Cortex of kidney (tissue), 1 donor: Measurements from ENCODE around the gene FOLR3.
"Not testable (repeated sequence)": the region's sequence is repeated elsewhere in the genome, so short reads cannot be mapped to it uniquely, and the experiment has no call there.

Experiments used
- DNase-seq: peaks from one replicate; lab custom pipeline; 2025; lab: John Stamatoyannopoulos, UW

Gene FOLR3

DNA sequence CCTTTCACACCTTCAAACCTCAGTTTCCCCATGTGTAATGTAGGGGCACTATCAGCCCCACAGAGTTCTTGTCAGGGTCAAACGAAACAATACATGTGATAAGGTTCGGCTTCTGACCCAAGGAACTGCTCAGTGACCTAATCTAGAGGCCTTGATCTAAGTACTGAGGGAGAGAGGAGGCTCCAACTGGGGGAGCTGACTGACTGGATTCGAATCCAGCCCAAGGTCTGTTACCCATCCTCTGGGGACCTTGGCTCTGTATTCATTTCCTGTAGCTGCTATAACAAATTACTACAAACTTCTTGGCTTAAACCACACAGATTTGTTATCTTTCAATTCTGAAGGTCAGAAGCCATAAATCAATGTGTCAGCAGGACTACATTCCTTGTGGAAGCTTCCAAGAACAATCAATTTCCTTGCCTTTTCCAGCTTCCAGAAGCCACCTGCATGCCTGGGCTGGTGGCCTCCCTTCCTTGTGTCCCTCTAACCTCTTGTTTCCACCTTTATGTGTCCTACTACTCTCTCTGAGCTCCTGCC lies 12.3 kb upstream of the FOLR3 start:
- DNase-seq = no peak

DNA sequence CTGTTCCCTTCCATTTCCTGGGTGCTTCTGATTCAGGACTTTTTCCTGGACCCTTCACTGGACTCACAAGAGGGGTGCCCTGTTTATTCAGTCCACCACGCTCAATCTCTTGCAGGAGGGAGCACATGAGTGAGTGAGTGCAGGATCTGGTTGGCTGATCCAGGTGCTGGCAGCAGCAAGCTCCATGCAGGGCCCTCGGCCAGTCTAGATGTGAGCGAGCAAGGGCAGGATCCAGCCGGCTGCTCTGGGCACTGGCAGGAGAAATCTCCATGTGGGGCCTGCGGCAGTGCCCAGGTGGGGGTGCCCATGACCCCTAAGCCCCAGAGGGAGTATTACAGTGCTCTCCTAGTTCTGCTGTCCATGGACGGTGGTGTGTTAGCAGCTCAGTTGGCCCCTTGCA lies 11.5 kb upstream of the FOLR3 start:
- no peak for DNase-seq

DNA sequence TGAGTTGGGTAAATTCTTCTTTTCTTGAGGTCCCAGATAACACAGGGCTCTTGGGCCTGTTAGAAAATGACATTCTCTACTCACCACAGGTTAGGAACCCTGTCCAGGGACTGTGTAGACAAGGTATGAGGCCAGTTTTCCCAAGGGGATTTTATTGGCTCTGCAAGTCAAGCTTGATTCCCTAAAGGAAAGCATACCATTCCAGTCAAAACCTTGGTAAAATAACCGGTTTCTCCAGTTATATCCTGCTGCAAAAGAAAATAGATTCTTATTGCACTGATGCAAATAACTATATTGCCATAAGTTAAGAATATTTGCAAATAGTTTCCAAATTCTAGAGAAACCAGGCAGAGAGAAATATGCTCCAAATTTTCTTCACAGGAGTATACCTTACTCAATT lies 9.6 kb upstream of the FOLR3 start:
- no peak for DNase-seq

DNA sequence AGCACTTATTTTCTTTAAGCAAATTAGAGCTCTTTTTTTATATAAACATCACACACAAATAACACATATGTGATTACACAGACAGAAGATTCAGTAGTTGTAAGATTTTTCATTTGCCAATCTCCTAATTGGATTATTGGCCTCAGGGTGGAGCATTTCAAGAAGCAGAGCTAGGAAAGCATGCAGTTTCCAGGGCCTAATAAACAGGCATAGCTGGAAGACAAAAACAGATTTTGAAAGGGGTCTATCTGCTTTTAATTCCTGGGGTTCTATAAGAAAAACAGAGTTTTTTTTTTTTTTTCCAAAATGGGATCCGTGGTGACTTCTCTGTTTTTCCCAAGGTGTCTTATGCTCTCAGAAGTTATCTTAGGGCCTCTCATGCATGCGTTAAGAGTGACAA lies 7.6 kb upstream of the FOLR3 start:
- DNase-seq = no peak

DNA sequence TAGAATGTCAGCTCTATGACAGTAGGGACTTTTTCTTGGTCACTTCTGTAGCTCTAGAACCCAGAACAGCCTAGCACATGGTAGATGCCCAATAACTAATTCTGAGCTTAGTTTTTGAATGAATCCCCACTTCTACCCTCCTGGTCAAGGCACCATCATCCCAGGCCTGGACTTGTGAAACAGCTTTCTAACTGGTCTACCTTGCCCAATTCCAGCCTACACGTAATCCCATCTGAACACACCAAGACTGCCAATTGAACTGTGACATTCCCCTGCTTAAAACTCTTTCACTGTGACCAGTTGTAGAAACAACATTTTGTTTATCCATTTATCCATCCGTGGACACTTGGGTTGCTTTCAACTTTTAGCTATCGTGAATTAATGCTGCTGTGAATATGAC lies 6.1 kb upstream of the FOLR3 start:
- no peak for DNase-seq

DNA sequence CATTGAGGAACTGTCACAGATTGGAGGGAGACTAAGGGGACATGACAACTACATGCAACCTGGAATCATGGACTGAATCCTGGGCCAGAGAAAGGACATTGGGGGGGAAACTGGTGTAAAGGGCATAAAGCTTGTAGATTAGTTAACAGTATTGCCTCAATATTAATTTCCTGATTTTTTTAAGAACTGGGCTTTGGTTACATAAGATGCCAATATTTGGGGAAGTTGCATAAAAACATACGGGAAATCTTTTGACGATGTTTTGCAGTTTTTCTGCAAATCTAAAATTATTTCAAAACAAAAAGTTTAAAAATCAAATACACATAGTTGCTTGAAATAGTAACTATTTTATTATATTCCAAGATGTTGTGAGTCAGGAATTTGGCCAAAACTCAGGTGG lies 2.9 kb upstream of the FOLR3 start:
- no peak for DNase-seq

DNA sequence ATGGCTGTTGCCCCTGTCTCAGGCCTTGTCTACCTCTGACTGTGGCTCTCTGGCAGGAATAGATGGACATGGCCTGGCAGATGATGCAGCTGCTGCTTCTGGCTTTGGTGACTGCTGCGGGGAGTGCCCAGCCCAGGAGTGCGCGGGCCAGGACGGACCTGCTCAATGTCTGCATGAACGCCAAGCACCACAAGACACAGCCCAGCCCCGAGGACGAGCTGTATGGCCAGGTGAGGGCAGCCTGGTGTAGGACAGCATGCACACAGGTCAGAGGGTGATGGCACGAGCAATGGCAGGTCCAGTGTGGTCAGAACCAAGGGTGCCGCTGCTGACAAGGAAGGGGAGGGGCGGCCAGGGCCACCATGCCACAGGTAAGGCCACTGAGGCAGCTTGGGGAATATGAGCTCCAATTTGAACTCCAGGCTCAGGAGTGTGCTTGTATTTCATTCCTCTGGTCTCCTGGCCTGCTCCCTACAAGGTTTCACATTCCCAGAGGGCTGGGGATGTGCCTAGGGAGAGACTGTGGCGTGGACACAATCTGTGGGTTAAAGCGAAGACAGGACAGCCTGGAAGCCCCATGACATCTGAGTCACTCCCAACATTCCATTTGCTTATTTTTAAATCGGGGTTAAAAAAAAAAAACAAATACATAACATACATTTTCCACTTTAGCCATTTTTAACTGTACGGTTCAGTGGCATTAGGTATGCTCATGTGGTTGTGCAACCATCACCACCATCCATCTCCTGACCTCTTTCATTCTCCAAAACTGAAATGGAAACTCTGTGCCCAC lies 562 bp downstream of the FOLR3 start:
- DNase-seq = no peak

DNA sequence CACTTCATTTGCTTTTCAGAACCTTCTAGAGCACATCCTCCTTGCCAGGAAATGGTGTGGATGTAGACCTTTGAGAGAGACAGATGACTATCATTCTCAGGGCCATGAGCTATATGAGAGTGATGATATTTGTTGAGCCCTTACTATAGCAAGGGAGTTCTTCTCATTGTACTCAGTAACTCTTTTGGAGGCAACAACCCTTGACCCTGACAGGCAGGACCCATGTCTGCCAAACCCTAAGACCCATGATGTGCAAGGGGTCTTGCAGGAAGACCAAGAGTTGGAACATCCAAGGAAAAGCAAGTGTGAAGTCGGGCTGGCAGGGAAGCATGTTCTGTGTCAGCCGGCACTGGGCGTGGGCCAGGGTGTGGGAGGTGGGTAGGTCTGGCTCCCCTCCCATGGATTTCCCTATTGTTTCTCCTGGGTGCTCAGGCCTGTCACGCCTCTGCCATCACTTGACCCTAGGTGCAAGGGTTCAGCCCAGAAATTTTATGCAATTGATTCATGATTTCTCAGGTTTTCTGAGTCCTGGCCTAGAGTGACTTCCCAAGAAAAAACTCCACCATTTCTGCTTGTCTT lies 1.2 kb downstream of the FOLR3 start:
- DNase-seq = no peak

DNA sequence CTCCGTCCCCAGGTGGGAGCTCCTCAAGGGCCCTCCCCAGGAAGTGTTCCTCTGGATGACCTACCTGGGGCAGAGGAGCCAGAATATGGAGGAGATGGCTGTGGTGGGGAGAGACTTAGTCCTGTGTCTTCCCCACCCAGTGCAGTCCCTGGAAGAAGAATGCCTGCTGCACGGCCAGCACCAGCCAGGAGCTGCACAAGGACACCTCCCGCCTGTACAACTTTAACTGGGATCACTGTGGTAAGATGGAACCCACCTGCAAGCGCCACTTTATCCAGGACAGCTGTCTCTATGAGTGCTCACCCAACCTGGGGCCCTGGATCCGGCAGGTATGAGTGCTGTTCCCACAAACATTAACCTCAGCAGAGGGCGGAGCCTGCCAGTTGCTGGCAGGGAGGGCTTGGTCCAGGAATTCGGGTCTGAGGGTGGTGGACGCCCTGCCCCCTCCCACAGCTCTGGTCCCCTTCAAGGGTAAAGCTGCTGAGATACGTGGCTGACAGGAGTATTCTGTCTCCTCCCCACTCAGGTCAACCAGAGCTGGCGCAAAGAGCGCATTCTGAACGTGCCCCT lies 3.4 kb downstream of the FOLR3 start:
- no peak for DNase-seq

DNA sequence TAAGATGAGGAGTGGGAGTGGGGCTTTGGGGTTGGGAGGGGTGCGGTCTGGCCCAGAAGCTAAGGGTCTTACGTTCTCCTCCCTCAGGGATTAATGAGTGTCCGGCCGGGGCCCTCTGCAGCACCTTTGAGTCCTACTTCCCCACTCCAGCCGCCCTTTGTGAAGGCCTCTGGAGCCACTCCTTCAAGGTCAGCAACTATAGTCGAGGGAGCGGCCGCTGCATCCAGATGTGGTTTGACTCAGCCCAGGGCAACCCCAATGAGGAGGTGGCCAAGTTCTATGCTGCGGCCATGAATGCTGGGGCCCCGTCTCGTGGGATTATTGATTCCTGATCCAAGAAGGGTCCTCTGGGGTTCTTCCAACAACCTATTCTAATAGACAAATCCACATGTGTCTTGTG lies 4.0 kb downstream of the FOLR3 start:
- no peak for DNase-seq

DNA sequence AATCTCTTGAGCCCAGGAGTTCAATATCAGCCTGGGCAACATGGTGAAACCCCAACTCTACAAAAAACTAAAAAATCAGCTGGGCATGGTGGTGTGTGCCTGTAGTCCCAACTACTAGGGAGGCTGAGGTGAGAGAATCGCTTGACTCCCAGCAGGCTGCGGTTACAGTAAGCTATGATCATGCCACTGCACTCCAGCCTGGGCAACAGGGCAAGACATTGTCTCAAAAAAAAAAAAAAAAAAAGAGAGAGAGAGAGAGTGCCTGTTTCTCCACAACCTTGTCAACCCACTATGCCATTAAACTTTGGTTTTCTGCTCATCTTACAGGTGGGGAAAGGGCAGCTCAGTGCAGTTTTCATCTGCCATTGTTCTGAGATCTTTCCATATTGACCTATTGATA lies 5.1 kb downstream of the FOLR3 start:
- no peak for DNase-seq

DNA sequence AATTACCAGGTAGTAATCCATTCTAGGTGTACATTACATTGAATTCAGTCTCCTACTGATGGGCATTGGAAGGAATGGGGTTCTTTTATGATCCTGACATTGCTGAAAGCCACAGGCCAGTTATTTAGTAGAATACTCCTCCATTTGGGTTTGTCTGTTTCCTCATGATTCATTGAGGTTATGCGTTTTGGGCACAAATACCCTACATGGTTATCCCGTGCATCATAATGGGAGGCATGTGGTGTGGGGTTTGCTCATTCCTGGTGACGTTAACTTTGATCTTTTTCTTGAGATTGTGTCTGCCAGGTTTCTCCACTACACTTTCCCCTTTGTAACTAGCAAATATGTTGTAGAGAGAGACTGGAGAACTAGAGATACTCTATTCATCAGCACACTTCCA lies 5.5 kb downstream of the FOLR3 start:
- DNase-seq = no peak

DNA sequence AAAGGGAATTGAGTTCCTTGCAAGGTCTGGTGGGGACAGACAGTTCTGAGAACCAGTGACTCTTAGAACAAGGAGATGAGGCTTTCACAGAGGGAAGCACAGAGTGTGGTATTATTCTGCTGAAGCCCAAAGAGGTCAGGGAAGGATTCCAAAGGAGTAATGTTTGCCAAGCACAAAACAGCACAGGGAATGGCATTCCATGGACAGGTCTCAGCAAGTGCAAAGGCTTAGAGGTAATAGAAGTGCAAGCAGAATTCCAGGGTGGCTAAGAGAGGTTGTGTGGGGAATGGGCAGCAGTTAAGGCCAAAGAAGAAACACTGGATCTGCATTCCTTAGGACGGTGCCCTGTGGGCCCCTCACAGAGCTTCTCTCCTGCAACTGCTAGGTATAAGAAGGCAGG lies 6.6 kb downstream of the FOLR3 start:
- DNase-seq = not testable (repeated sequence)

DNA sequence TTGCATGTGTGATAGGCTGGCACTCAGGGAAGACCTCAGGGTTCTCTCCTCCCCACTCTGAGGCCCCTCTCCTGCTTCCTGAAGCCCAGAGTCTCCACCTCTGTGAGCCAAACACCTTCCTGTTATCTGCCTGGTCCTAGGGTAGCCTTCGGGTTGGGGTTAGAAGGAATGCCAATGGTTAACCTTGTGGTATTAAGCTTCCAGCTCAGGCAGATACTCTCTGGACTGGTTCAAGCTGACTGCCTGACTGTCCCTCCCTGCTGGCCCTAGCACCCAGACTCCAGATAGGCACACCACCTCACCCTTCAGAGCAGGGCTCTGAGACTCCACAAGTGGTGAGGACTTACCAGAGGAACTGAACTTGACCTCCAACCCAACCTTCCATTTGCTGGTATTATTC lies 7.0 kb downstream of the FOLR3 start:
- DNase-seq = not testable (repeated sequence)

DNA sequence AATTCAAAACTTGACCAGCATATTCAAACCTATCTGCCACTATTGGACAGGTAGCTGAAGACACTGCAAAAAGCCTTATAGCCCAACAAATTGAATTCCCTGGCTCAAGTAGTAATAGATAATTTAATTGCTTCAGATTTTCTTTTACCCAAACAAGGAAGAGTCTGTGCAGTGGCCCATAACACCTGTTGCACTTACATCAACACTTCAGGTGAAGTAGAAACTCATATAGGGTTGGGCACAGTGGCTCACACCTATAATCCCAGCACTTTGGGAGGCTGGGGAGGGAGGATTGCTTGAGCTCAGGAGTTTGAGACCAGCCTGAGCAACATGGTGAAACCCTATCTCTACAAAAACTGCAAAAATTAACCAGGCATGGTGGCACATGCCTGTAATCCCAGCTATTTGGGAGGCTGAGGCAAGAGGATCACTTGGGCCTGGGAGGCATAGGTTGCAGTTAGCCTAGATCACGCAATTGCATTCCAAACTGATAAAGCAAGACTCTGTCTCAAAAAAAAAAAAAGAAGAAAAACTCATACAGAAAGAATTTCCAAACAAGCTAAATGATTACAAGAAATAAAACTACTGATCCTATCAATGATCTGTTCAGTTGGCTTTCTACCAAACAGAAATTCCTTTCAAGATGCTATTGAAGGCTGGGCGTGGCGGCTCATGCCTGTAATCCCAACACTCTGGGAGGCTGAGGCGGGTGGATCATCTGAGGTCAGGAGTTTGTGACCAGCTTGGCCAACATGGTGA lies 9.5 kb downstream of the FOLR3 start:
- no peak for DNase-seq

DNA sequence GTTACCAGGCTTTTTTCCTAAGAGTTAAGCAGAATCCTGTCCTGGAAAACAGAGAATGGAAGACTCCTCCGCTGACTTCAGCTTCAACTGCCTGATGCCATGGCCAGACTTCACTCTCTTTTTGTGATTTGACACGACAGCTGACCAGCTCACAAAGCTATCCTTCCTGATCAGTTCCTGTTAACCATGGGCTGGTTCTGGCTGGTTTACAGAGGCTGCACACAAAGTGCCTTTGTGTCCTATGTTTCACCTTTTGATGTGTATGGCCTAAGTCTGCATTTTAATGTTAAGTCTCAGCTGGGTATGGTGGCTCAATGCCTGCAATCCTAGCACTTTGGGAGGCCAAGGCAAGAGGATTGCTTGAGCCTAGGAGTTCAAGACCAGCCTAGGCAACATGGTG lies 11.1 kb downstream of the FOLR3 start:
- no peak for DNase-seq

DNA sequence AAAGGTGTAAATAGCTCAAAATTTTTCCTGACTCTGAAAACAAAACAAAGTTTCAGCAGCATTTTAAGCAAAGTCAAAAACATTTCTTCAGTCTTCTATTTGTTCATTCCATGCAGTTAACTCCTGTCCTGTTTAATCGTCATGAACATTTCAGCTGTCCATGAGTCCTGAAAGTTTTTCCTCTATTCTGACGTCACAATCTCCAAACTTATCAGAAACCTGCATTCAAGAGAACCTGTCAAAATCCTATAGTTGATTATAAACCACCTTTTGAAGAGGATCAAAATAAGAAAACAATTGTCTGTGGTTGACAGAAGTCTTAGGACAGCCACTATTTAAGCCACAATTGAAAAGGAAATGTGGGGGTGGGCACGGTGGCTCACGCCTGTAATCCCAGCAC lies 15.4 kb downstream of the FOLR3 start:
- no peak for DNase-seq

DNA sequence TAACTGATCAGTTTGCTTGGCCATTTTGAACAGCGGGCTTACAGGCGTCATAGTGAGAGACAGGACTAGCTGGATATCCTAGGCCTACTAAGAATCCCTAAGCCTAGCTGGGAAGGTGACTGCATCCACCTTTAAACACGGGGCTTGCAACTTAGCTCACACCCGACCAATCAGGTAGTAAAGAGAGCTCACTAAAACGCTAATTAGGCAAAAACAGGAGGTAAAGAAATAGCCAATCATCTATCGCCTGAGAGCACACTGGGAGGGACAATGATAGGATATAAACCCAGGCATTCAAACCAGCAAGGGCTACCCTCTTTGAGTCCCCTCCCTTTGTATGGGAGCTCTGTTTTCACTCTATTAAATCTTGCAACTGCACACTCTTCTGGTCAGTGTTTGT lies 18.3 kb downstream of the FOLR3 start:
- DNase-seq = not testable (repeated sequence)

DNA sequence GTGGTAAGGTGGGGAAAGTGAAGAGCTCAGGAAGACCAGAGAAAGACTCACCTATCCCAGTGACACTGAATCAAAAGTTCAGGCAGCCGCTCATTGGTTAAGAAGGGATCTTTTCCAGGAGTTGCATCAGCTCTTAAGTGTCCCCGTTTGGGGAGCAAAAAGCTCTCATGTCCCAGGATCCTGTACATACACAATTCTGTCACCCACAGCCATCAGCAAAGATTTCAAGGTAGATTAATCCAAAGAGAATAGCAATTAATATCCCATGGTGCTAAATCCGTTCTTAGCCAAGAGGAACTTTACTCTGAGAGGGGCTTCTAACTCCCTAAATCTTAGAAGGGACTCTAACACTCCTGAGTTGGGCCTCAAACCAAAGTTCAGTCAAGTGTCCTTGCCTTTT lies 19.3 kb downstream of the FOLR3 start:
- no peak for DNase-seq

DNA sequence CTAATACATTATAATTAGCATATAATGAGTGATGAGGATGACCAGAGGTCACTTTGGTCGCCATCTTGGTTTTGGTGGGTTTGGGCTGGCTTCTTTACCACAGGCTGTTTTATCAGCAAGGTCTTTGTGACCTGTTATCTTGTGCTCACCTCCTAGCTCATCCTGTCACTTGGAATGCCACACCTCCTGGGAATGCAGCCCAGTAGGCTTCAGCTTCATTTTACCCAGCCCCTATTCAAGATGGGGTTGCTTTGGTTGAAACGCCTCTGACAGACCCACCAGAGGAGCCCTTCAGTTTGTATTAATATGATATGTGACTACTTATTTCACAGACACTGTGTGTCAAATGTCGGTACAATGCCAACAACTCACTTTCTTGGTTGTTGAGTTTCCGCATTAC lies 20.2 kb downstream of the FOLR3 start:
- DNase-seq = no peak

DNA sequence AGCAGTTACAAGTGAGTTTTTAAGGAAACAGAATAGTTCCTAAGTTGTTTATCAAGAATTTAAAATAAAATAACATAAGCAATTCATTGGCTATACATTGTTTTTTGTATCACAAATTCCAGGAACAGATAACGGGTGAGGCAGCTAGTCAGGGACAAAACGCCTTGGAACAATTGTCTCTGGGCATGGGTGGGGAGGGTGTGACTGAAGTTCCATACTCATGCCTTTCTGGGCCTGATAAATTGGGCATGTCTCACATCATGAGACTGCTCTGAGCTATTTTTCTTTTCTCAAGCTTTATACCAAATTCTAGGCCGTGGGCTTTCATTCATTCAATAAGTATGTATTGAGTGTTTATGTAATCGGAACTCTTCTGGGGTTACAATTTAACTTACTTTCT lies 21.6 kb downstream of the FOLR3 start:
- DNase-seq = no peak

DNA sequence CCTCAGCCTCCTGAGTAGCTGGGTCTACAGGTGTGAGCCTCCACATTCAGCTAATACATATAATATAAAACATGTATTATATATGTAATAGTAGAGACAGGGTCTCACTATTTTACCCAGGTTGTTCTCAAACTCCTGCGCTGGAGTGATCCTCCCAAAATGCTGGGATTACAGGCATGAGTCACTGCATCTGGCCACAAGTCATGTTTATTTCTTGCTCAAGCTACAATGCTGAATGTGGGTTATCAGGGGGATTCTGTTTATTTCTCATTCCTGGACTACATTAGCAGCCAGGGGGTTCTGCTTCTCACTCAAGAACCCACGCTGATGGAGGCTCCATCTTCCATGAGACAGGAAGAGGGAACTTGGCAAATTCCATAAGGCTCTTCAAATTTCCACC lies 24.8 kb downstream of the FOLR3 start:
- DNase-seq = no peak
